GM12878 (cell line): ENCODE data around the gene NRXN3. TPM values are rescaled to one million over a fixed set of nuclear protein-coding genes. Genes with fewer than 3 reads are reported as not detected.

Experiments
- ATAC-seq: fragments of 200-7000 bp; cut with Tn5 transposase; 3 replicates; pipeline ENCODE4 v1.9.1; 2020; ENCODE audit warnings: mild to moderate bottlenecking, moderate library complexity
- BruUV-seq: library from RNA; stranded (reverse); fragments of 400-500 nt; replicated peaks from 2 replicates; lab custom pipeline; 2021; lab: Mats Ljungman, UMichigan
- CTCF ChIA-PET: fragments of 300-600 bp; sonication (Branson Sonifier 250); formaldehyde crosslinking; extraction: SDS; loops from one replicate; lab custom pipeline; 2021; ENCODE audit warnings: inconsistent platforms; lab: Yijun Ruan, JAX
- POLR2A ChIA-PET: fragments of 350-600 bp; formaldehyde crosslinking; extraction: SDS; loops from one replicate; lab custom pipeline; 2021; ENCODE audit warnings: inconsistent platforms; lab: Charles Lee
- RAD21 ChIA-PET: fragments of 300-600 bp; sonication (Branson Sonifier 250); formaldehyde crosslinking; loops from one replicate; lab custom pipeline; 2023; ENCODE audit warnings: antibody characterized with exemption; ENCODE audit not compliant: unreplicated experiment; lab: Charles Lee
- SMC1A ChIA-PET: fragments of 300-600 bp; sonication (Branson Sonifier 250); formaldehyde crosslinking; loops from one replicate; lab custom pipeline; 2023; ENCODE audit not compliant: unreplicated experiment, uncharacterized antibody; lab: Charles Lee
- DNase-seq: peaks from one replicate; pipeline ENCODE4 v3.0.0-alpha.2; 2011; ENCODE audit warnings: low read depth, low spot score
- FAIRE-seq: peaks from 3 replicates; lab custom pipeline; 2011; peaks lifted over from hg19 to GRCh38; lab: Jason Lieb, UNC
- H2AFZ ChIP-seq: 2 replicates; pipeline ENCODE4 v1.6.0; 2011; ENCODE audit warnings: low read depth, low read length, control low read depth; ENCODE audit not compliant: control insufficient read depth
- H3K27ac ChIP-seq: 2 replicates; pipeline ENCODE4 v1.5.1; 2011; ENCODE audit warnings: control low read depth; ENCODE audit not compliant: control insufficient read depth, insufficient read depth
- H3K27me3 ChIP-seq, 2 experiments: replicated peaks in 1 of 2; 2 replicates each; pipeline versions ENCODE4 v1.6.0 to v1.6.1; 2011; ENCODE audit warnings: low read length in 1 of 2; ENCODE audit not compliant: control insufficient read depth in 2 of 2, insufficient read depth in 2 of 2
- H3K36me3 ChIP-seq, 2 experiments: 2 replicates each; pipeline ENCODE4 v1.5.1; 2011; ENCODE audit warnings: low read length in 1 of 2; ENCODE audit not compliant: control insufficient read depth in 2 of 2, insufficient read depth in 2 of 2
- H3K4me1 ChIP-seq: 2 replicates; pipeline ENCODE4 v1.6.1; 2011; ENCODE audit warnings: mild to moderate bottlenecking, low read length, moderate library complexity, mixed read lengths; ENCODE audit not compliant: control insufficient read depth, insufficient read depth
- H3K4me2 ChIP-seq: 2 replicates; pipeline ENCODE4 v1.6.0; 2011; ENCODE audit warnings: control low read depth; ENCODE audit not compliant: control insufficient read depth, insufficient read depth
- H3K4me3 ChIP-seq: fragments of 200-600 bp; sonication (generic); 2 replicates; pipeline ENCODE4 v1.5.1; 2016
- H3K79me2 ChIP-seq: 2 replicates; pipeline ENCODE4 v1.6.0; 2011; ENCODE audit warnings: low read length; ENCODE audit not compliant: control insufficient read depth, insufficient read depth
- H3K9ac ChIP-seq: 2 replicates; pipeline ENCODE4 v1.8.0; 2011; ENCODE audit warnings: low read length, control low read depth, mixed read lengths; ENCODE audit not compliant: control insufficient read depth, insufficient read depth
- H3K9me3 ChIP-seq: replicated peaks from 3 replicates; pipeline ENCODE4 v1.5.1; 2011; ENCODE audit warnings: mild to moderate bottlenecking, low read length; ENCODE audit not compliant: control insufficient read depth, insufficient read depth
- H4K20me1 ChIP-seq: 2 replicates; pipeline ENCODE4 v1.6.0; 2011; ENCODE audit not compliant: control insufficient read depth, insufficient read depth
- BCL11A ChIP-seq: IDR thresholded peaks from 2 replicates; pipeline ENCODE4 v1.6.1; 2011; ENCODE audit warnings: low read depth, low read length
- CREB1 ChIP-seq: IDR thresholded peaks from 2 replicates; pipeline ENCODE4 v1.6.1; 2012; ENCODE audit warnings: low read depth, mild to moderate bottlenecking, inconsistent platforms
- ESRRA ChIP-seq: IDR thresholded peaks from 2 replicates; pipeline ENCODE4 v1.6.1; 2012; ENCODE audit warnings: mild to moderate bottlenecking, low read length, improper control_type of control experiment
- IKZF2 ChIP-seq, 2 experiments: fragments of 450-650 bp; IDR thresholded peaks; 2 replicates each; pipeline ENCODE4 v1.6.1; 2017; ENCODE audit warnings: mild to moderate bottlenecking in 2 of 2, moderate library complexity in 2 of 2
- JUNB ChIP-seq: IDR thresholded peaks from 2 replicates; pipeline ENCODE4 v1.6.1; 2016; ENCODE audit warnings: antibody characterized with exemption, mild to moderate bottlenecking
- LARP7 ChIP-seq: fragments of 450-650 bp; IDR thresholded peaks from 2 replicates; pipeline ENCODE4 v1.6.1; 2017; ENCODE audit warnings: mild to moderate bottlenecking
- MXI1 ChIP-seq: fragments of 150-350 bp; IDR thresholded peaks from 2 replicates; pipeline ENCODE4 v1.6.1; 2011; ENCODE audit warnings: low read depth, mild to moderate bottlenecking, inconsistent platforms, low read length, improper control_type of control experiment
- NBN ChIP-seq: fragments of 450-650 bp; IDR thresholded peaks from 2 replicates; pipeline ENCODE4 v1.6.1; 2016
- NFXL1 ChIP-seq: fragments of 450-650 bp; IDR thresholded peaks from 2 replicates; pipeline ENCODE4 v1.6.1; 2017; ENCODE audit warnings: antibody characterized with exemption, mild to moderate bottlenecking, borderline replicate concordance
- RELA ChIP-seq: fragments of 450-650 bp; IDR thresholded peaks from 2 replicates; pipeline ENCODE4 v1.8.0; 2014; ENCODE audit warnings: borderline replicate concordance; ENCODE audit not compliant: partially characterized antibody
- STAT1 ChIP-seq: fragments of 450-650 bp; conservative IDR thresholded peaks from 2 replicates; pipeline ENCODE4 v1.6.1; 2014; ENCODE audit warnings: antibody characterized with exemption, mild to moderate bottlenecking
- WRNIP1 ChIP-seq: IDR thresholded peaks from 2 replicates; pipeline ENCODE4 v1.6.1; 2011; ENCODE audit warnings: low read depth, low read length, improper control_type of control experiment, borderline replicate concordance
- ZNF207 ChIP-seq: fragments of 450-650 bp; IDR thresholded peaks from 2 replicates; pipeline ENCODE4 v1.6.1; 2014; ENCODE audit warnings: antibody characterized with exemption, mild to moderate bottlenecking, borderline replicate concordance
- WGBS: methylation state at CpG from one replicate; pipeline ENCODE4 v1.1.6; 2016; ENCODE audit warnings: low lambda C conversion rate; ENCODE audit not compliant: insufficient replicate concordance, insufficient coverage; ENCODE audit errors: missing lambda C conversion rate; 5-methylcytosine and 5-hydroxymethylcytosine counted together
- in situ Hi-C: fragments of 300-500 bp; cut with MboI; formaldehyde crosslinking; loops from 9 replicates; pipeline ENCODE4 v1.14.3; 2018; ENCODE audit warnings: mixed read lengths
- intact Hi-C: fragments of 100-400 bp; cut with micrococcal nuclease; formaldehyde crosslinking; loops from one replicate; pipeline ENCODE4 v1.14.2; 2022; ENCODE audit not compliant: unreplicated experiment
- polyA plus RNA-seq, 11 experiments: library from polyadenylated mRNA; depleted of rRNA in 4 of 11; unstranded in 6 of 11; stranded (reverse) in 5 of 11; fragments of >200 nt; fragmentation: Nextera tagmentation in 4 of 11; fragmentation: Illumina TruSeq in 1 of 11; extraction: Ambion mirVana in 4 of 11; extraction: Trizol in 1 of 11; gene quantifications; 1 replicate in 1 of 11; 2 replicates in 10 of 11; pipeline versions ENCODE4 v1.2.1 to v1.2.3, GENCODE V29; 2011 to 2016; ENCODE audit warnings: inconsistent platforms in 2 of 11, missing spikeins in 2 of 11, low read depth in 1 of 11
- total RNA-seq, 4 experiments: library from RNA; depleted of rRNA in 3 of 4; stranded (reverse); fragments of >200 nt in 3 of 4; fragmentation: Illumina TruSeq in 1 of 4; extraction: Trizol in 1 of 4; gene quantifications; 2 replicates each; pipeline versions ENCODE4 v1.2.1 to v1.2.3, GENCODE V29; 2013 to 2021
- TF ChIP-seq, protein P1 (sequence below): fragments of 450-650 bp; IDR thresholded peaks from 2 replicates; pipeline ENCODE4 v1.6.1; 2016; ENCODE audit warnings: mild to moderate bottlenecking, moderate library complexity, borderline replicate concordance
- TF ChIP-seq, protein P2 (sequence below): IDR thresholded peaks from 2 replicates; pipeline ENCODE4 v1.6.1; 2011; ENCODE audit warnings: low read depth, mild to moderate bottlenecking, low read length, moderate library complexity, borderline replicate concordance; ENCODE audit errors: extremely low read depth
- TF ChIP-seq, protein P3 (sequence below): IDR thresholded peaks from 2 replicates; pipeline ENCODE4 v1.6.1; 2012; ENCODE audit warnings: mild to moderate bottlenecking, low read depth, low read length

The NRXN3 gene
- total and polyA plus RNA-seq, 10 of the 15 experiments (the other 5 are each of a cell fraction or from before 2014, with no cell fraction given): 0.52 to 3.3 (median 1.4) TPM

GRCh38 chr14:78838959-78839358 is 668.8 kb downstream of the NRXN3 start:
- in situ Hi-C loops: loop anchor here (10.0 kb wide), 1 partner anchor 974 kb away; no protein-coding TSS in a partner anchor
- 13% methylated on average over 2 of the region's 2 CpGs for WGBS
- POLR2A ChIA-PET: no interaction called here
- TF ChIP-seq CREB1: no peak
- no peak for TF ChIP-seq NFXL1
- TF ChIP-seq RELA: no peak
- no peak for TF ChIP-seq ESRRA
- TF ChIP-seq WRNIP1: no peak
- TF ChIP-seq ZNF207: no peak
- TF ChIP-seq, protein P1, sequence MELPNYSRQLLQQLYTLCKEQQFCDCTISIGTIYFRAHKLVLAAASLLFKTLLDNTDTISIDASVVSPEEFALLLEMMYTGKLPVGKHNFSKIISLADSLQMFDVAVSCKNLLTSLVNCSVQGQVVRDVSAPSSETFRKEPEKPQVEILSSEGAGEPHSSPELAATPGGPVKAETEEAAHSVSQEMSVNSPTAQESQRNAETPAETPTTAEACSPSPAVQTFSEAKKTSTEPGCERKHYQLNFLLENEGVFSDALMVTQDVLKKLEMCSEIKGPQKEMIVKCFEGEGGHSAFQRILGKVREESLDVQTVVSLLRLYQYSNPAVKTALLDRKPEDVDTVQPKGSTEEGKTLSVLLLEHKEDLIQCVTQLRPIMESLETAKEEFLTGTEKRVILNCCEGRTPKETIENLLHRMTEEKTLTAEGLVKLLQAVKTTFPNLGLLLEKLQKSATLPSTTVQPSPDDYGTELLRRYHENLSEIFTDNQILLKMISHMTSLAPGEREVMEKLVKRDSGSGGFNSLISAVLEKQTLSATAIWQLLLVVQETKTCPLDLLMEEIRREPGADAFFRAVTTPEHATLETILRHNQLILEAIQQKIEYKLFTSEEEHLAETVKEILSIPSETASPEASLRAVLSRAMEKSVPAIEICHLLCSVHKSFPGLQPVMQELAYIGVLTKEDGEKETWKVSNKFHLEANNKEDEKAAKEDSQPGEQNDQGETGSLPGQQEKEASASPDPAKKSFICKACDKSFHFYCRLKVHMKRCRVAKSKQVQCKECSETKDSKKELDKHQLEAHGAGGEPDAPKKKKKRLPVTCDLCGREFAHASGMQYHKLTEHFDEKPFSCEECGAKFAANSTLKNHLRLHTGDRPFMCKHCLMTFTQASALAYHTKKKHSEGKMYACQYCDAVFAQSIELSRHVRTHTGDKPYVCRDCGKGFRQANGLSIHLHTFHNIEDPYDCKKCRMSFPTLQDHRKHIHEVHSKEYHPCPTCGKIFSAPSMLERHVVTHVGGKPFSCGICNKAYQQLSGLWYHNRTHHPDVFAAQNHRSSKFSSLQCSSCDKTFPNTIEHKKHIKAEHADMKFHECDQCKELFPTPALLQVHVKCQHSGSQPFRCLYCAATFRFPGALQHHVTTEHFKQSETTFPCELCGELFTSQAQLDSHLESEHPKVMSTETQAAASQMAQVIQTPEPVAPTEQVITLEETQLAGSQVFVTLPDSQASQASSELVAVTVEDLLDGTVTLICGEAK: no peak
- TF ChIP-seq STAT1: no peak
- no peak for TF ChIP-seq BCL11A
- TF ChIP-seq LARP7: no peak
- no peak for TF ChIP-seq JUNB
- TF ChIP-seq MXI1: no peak
- TF ChIP-seq, protein P2, sequence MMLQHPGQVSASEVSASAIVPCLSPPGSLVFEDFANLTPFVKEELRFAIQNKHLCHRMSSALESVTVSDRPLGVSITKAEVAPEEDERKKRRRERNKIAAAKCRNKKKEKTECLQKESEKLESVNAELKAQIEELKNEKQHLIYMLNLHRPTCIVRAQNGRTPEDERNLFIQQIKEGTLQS: no peak
- TF ChIP-seq, protein P3, sequence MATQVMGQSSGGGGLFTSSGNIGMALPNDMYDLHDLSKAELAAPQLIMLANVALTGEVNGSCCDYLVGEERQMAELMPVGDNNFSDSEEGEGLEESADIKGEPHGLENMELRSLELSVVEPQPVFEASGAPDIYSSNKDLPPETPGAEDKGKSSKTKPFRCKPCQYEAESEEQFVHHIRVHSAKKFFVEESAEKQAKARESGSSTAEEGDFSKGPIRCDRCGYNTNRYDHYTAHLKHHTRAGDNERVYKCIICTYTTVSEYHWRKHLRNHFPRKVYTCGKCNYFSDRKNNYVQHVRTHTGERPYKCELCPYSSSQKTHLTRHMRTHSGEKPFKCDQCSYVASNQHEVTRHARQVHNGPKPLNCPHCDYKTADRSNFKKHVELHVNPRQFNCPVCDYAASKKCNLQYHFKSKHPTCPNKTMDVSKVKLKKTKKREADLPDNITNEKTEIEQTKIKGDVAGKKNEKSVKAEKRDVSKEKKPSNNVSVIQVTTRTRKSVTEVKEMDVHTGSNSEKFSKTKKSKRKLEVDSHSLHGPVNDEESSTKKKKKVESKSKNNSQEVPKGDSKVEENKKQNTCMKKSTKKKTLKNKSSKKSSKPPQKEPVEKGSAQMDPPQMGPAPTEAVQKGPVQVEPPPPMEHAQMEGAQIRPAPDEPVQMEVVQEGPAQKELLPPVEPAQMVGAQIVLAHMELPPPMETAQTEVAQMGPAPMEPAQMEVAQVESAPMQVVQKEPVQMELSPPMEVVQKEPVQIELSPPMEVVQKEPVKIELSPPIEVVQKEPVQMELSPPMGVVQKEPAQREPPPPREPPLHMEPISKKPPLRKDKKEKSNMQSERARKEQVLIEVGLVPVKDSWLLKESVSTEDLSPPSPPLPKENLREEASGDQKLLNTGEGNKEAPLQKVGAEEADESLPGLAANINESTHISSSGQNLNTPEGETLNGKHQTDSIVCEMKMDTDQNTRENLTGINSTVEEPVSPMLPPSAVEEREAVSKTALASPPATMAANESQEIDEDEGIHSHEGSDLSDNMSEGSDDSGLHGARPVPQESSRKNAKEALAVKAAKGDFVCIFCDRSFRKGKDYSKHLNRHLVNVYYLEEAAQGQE: no peak
- TF ChIP-seq IKZF2 (IDR thresholded peaks at IDR 0.05): no peak
- no peak for TF ChIP-seq NBN

More at GRCh38 chr14:78838959-78839358, 668.8 kb downstream of the NRXN3 start:
- ATAC-seq (no peak), FAIRE-seq (no peak), DNase-seq (no peak)
- Histone ChIP-seq H3K4me3 (no peak overlapping the region), H3K4me1 (no peaks in the 10 kb centered on the region), H3K9me3 (no peaks in the 10 kb centered on the region), H3K4me2 (no peak overlapping the region), H3K9ac (no peak overlapping the region), H2AFZ (no peak overlapping the region), H3K27ac (no peak overlapping the region), H4K20me1 (no peaks in the 10 kb centered on the region), H3K27me3 (no peaks in the 10 kb centered on the region), H3K36me3 (no peaks in the 10 kb centered on the region), H3K79me2 (no peaks in the 10 kb centered on the region)
- RAD21 ChIA-PET: interaction anchor here (1.2 kb wide), 1 partner anchor 81 kb away, joined by 3 read pairs; no protein-coding TSS in a partner anchor
- no TSS peak for BruUV-seq
- SMC1A ChIA-PET: interaction anchor here (0.9 kb wide), 1 partner anchor 9 kb away, joined by 3 read pairs; no protein-coding TSS in a partner anchor
- CTCF ChIA-PET: interaction anchor here (0.8 to 1.1 kb wide), 4 partner anchors 10 to 117 kb away, joined by 3 to 4 read pairs (median 4); no protein-coding TSS in a partner anchor
- intact Hi-C loops: loop anchor here (5.0 to 10.0 kb wide), 2 partner anchors 674 to 977 kb away; no protein-coding TSS in a partner anchor
